Measurements from ENCODE around the gene PRKG1. TPM values are rescaled to one million over a fixed set of nuclear protein-coding genes. Genes with fewer than 3 reads are reported as not detected.

Gene PRKG1
- total and polyA plus RNA-seq, 2 donors (not counting 1 experiment from before 2014, with no cell fraction given) = not detected

- H3K27ac ChIP-seq (ENCODE audit: low read length in 2 of 2) = no peak overlapping the region
- H3K9ac ChIP-seq (ENCODE audit: low read length) = no peak overlapping the region
- TF ChIP-seq EZH2 (IDR thresholded peaks at IDR 0.05; ENCODE audit: borderline replicate concordance, insufficient read depth, low read depth, low read length, poor library complexity, severe bottlenecking) = no peak
- no peak for TF ChIP-seq CTCF (IDR thresholded peaks at IDR 0.05)
- no peaks in the 10 kb centered on the region for H4K20me1 ChIP-seq (ENCODE audit: control insufficient read depth, insufficient read depth, low read length, poor library complexity, severe bottlenecking)
- no peaks in the 10 kb centered on the region for H3K27me3 ChIP-seq (replicated peaks in 1 of 4; ENCODE audit: control extremely low read depth in 1 of 4, control insufficient read depth in 3 of 4, insufficient read depth in 4 of 4, low read length in 3 of 4)
- no peak overlapping the region for H3K4me3 Mint-ChIP-seq
- H3K4me1 ChIP-seq (ENCODE audit: control insufficient read depth in 2 of 2, insufficient read depth in 2 of 2, low read length in 2 of 2) = no peaks in the 10 kb centered on the region
- ChIA-PET POLR2A (no interaction called here), CTCF (no interaction called here)
- no peaks in the 10 kb centered on the region for H3K9me3 Mint-ChIP-seq (ENCODE audit: insufficient read depth)
- H3K36me3 ChIP-seq (replicated peaks in 1 of 2; ENCODE audit: control extremely low read depth in 1 of 2, control insufficient read depth in 1 of 2, extremely low read depth in 1 of 2, insufficient read depth in 2 of 2, low read length in 1 of 2) = no peaks in the 10 kb centered on the region
- H3K27ac Mint-ChIP-seq = no peak overlapping the region
- no peak overlapping the region for H3K4me2 ChIP-seq (replicated peaks; ENCODE audit: low read depth, low read length, poor library complexity, severe bottlenecking)
- H3K4me1 Mint-ChIP-seq = no peaks in the 10 kb centered on the region
- H3K79me2 ChIP-seq (ENCODE audit: control insufficient read depth, insufficient read depth, low read length) = no peaks in the 10 kb centered on the region
- no peak overlapping the region for H3K4me3 ChIP-seq (ENCODE audit: control extremely low read depth in 1 of 5, extremely low read depth in 1 of 5, insufficient read depth in 1 of 5, low read depth in 2 of 5, low read length in 4 of 5)
- no peak for DNase-seq
- 74% methylated on average over 4 of the region's 5 CpGs for WGBS (ENCODE audit: insufficient coverage)
- ATAC-seq (ENCODE audit: low read depth) = no peak
- peaks cover 0 to 6% (median 0%) of the 10 kb centered on the region in 3 donors for H3K9me3 ChIP-seq (ENCODE audit: control extremely low read depth in 1 of 3, control insufficient read depth in 2 of 3, insufficient read depth in 1 of 3, low read length in 2 of 3)
- intact Hi-C loops (cut with micrococcal nuclease) = no loop called here
- H3K27me3 Mint-ChIP-seq = no peaks in the 10 kb centered on the region
- H2AFZ ChIP-seq (ENCODE audit: insufficient read depth, low read depth, low read length, poor library complexity, severe bottlenecking) = no peak overlapping the region
These were observed 528.0 kb downstream of the PRKG1 start for GRCh38 chr10:51602326-51602725.

DNA sequence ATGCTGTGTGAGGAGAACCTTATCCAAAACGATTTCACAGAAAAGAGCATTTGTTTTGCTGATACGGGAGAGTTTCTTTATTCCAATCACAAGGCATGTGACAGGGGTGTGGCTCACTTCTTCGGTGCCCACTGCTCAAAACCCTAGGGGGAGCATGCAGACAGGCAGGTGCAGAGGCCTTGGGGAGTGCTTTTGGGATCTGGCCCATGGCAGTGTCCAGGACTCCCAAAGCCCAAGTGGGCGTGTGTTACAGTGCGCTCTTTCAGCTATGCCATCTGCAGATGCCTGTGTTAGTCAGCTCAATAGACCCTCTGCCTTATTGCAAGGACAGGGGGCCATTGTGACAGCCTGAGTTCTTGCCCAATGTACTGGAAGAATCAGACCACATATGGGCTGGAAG lies 530.3 kb downstream of the PRKG1 start:
- DNase-seq = no peak
- H3K27ac Mint-ChIP-seq = no peak overlapping the region
- Histone ChIP-seq H3K9ac (ENCODE audit: low read length) (no peak overlapping the region), H3K79me2 (ENCODE audit: control insufficient read depth, insufficient read depth, low read length) (no peaks in the 10 kb centered on the region), H3K4me3 (ENCODE audit: control extremely low read depth in 1 of 5, extremely low read depth in 1 of 5, insufficient read depth in 1 of 5, low read depth in 2 of 5, low read length in 4 of 5) (no peak overlapping the region), H3K4me1 (ENCODE audit: control insufficient read depth in 2 of 2, insufficient read depth in 2 of 2, low read length in 2 of 2) (no peaks in the 10 kb centered on the region), H3K27ac (ENCODE audit: low read length in 2 of 2) (no peak overlapping the region), H3K4me2 (replicated peaks; ENCODE audit: low read depth, low read length, poor library complexity, severe bottlenecking) (no peak overlapping the region), H4K20me1 (ENCODE audit: control insufficient read depth, insufficient read depth, low read length, poor library complexity, severe bottlenecking) (no peaks in the 10 kb centered on the region), H3K27me3 (replicated peaks in 1 of 4; ENCODE audit: control extremely low read depth in 1 of 4, control insufficient read depth in 3 of 4, insufficient read depth in 4 of 4, low read length in 3 of 4) (no peaks in the 10 kb centered on the region), H3K36me3 (replicated peaks in 1 of 2; ENCODE audit: control extremely low read depth in 1 of 2, control insufficient read depth in 1 of 2, extremely low read depth in 1 of 2, insufficient read depth in 2 of 2, low read length in 1 of 2) (no peaks in the 10 kb centered on the region), H3K9me3 (ENCODE audit: control extremely low read depth in 1 of 3, control insufficient read depth in 2 of 3, insufficient read depth in 1 of 3, low read length in 2 of 3) (peaks cover 0 to 6% (median 0%) of the 10 kb centered on the region in 3 donors), H2AFZ (ENCODE audit: insufficient read depth, low read depth, low read length, poor library complexity, severe bottlenecking) (no peak overlapping the region)
- H3K4me1 Mint-ChIP-seq = no peaks in the 10 kb centered on the region
- H3K27me3 Mint-ChIP-seq = no peaks in the 10 kb centered on the region
- H3K9me3 Mint-ChIP-seq (ENCODE audit: insufficient read depth) = peaks cover 3% of the 10 kb centered on the region
- ATAC-seq (ENCODE audit: low read depth) = no peak
- CTCF ChIA-PET = no interaction called here
- intact Hi-C loops (cut with micrococcal nuclease) = no loop called here
- POLR2A ChIA-PET = no interaction called here
- no peak overlapping the region for H3K4me3 Mint-ChIP-seq
- WGBS (ENCODE audit: insufficient coverage) = 86% methylated on average over 5 of the region's 5 CpGs
- TF ChIP-seq CTCF (IDR thresholded peaks at IDR 0.05) (no peak), EZH2 (IDR thresholded peaks at IDR 0.05; ENCODE audit: borderline replicate concordance, insufficient read depth, low read depth, low read length, poor library complexity, severe bottlenecking) (no peak)

All from B cell (primary cell).